Measurements from ENCODE around the gene EPB41L2.

Gene EPB41L2

GRCh38 chr6:130900913-130901312, 162.1 kb downstream of the EPB41L2 start:
- no peak for DNase-seq

GRCh38 chr6:130896249-130896648, 166.8 kb downstream of the EPB41L2 start:
- no peak for DNase-seq

DNA sequence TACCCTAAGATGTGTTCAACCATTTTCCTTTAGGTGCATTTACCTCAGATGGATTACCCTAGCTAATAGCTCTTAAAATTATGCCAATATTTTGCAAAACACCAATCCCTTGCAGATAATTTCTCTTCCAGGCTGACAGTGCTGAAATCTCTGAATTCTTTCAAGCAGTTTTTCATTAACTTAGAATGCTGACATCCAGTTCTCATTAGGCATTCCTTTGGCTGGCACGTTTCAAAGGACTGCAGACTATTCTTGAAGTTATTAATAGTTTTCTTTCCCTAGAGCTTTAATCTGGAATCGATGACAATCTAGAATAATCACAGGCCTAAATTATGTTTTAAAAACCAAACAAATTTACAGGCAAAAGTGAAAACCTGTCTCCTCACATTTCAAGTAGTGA, 167.5 kb downstream of the EPB41L2 start:
- DNase-seq: no peak

GRCh38 chr6:130893766-130894165, 169.3 kb downstream of the EPB41L2 start:
- no peak for DNase-seq

- no peak for DNase-seq
Observed at GRCh38 chr6:130893277-130893676, 169.8 kb downstream of the EPB41L2 start.

- no peak for DNase-seq
Observed at GRCh38 chr6:130890521-130890971, 172.5 kb downstream of the EPB41L2 start.

- no peak for DNase-seq
Observed at GRCh38 chr6:130889423-130889822, 173.6 kb downstream of the EPB41L2 start.

DNA sequence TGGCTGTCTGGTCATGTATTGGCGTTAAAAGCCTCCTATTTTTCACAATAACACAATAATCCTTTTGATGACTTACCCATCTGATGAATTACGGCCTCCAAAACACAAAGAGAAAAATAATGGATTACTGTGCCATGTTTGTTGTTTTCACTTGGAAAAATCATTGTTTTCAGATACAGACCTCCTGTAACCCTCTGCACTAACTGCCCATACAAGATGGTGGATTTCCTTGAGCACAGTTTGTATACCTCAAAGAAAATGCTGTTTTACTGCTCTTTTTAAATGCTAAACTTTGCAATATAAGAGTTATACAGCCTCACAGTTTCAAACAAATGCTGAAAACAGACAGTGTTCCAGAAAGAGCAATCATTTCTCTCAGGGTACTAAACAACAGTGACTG, 174.8 kb downstream of the EPB41L2 start:
- no peak for DNase-seq

DNA sequence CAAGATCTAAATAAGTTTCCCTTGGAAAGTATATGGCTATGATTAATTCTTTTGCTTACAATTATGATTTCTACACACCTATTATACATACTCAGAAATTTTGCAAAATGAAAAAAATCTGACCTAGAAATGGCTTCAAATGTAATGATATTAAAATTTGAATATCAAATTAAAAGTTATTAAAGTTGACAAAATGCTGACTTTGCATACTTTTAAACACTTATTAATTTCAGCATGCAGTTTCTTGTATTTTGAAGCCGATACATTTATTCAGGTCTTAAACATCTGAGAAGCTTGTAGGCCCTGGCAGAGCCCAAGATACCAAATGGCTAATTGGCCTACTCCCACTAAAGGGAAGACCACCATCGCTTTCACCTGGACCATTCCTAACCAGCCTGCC, 176.1 kb downstream of the EPB41L2 start:
- no peak for DNase-seq

GRCh38 chr6:130885392-130886192, 177.5 kb downstream of the EPB41L2 start:
- peak; percentile 2 for DNase-seq

- DNase-seq: no peak
Observed at GRCh38 chr6:130882370-130882769, 180.7 kb downstream of the EPB41L2 start.

GRCh38 chr6:130879826-130880225, 183.2 kb downstream of the EPB41L2 start:
- no peak for DNase-seq

GRCh38 chr6:130873746-130874145, 189.3 kb downstream of the EPB41L2 start:
- no peak for DNase-seq

DNA sequence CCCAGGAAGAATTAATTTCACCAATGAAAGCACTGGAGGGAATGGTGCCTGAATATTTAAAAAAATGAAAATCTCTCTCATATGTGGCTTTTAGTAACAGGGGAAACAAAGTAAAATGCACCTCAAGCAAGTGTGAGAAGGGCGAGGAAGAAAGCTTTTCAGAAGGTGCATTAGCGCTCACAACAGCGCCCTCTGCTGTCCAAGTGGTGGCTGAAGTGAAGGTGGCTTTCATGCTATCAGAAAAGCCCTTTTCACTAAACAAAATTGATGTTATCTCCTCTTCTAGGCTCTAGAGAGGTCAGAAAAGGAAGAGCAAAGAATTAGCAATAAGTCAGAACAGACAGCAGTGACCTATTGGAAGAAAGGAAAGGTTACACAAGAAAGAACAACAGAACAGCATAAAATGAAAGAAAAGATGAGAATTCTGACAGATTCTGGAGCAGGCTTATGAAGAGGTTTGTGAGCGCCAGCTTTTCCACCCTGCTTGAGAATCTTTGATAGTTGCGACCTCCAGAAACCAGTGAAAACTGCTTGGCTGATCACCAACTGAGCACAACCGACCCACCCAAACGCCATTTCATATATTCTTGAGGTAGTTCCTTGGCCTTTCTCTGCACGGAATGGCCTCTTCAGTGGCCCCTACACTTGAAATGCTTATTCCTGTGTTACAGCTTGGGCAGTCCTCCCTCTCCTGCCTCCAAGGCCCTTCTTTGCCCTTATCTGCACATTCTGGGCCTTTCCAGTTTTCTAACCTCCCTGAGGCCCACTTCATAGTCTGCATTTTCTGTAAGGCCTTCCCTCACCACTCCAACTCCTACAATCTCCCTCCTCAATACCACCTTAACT, 190.6 kb downstream of the EPB41L2 start:
- no peak for DNase-seq

DNA sequence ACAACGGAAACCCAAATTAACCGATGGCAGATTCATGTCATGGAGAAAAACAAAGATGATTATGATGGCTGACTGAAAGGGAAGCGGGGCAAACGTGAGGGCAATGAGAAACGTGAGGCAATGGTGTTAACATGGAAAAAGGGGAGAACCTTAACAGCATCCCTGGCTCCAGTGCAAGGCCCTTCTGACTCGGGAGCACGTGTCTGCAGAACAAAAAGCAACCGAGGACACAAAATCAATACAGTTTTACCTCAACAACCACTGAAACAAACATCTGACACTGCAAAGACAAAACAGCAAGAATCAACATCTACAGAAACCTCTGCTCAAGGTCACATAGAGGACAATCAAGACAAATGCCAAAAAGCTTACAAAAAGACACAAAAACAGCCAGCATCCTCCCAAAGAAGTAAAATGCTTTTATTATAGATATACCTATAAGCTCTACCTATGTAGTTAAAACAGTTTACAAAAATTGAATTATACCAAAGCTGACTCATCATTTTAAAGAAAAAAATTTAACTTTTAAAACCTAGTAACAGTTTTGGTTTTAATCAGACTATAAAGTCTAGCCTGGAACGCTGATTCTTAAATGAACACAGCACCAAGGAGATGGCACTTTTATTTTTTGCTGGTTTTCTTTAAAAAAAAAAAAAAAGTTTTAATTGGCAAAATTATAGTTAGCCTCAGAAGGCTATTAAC, 192.7 kb downstream of the EPB41L2 start:
- no peak for DNase-seq

DNA sequence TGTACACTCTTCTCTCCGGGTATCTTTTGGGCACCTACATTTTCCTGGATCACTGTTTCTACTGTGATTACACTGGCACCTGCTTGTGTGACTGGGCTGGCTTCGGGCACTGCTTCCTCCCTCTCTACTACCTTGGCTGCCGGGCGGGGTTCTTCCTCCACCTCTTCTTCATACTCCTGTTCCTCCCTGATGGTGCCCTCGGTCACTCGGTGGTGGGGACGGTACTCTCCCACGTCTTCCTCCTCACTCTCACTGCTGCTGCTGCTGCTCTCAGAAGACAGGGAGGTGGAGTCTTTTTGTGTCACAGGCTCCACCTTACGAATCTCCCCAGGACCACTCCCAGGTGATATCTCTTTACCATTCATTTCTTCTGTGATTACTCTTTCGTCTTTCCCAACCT, 193.4 kb downstream of the EPB41L2 start:
- no peak for DNase-seq

GRCh38 chr6:130865793-130866192, 197.3 kb downstream of the EPB41L2 start:
- DNase-seq: no peak

DNA sequence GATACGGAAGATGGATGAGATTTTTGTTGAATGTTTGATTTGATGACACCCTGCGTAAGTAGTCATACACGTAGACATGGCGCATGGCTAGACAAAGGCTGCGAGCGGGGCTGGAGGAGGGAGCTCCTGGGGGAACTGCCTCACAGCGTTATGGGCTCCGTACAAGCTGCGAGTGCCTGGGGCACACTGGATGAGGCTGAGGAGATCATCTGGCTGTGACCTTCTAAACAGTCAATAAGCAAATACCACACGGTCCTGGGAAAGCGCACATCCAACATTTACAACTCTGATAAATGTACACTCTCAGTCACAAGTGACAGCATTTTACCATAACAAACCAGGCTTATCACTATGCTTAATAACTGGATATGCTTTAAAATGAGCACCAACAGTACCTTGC, 198.7 kb downstream of the EPB41L2 start:
- DNase-seq: no peak

DNA sequence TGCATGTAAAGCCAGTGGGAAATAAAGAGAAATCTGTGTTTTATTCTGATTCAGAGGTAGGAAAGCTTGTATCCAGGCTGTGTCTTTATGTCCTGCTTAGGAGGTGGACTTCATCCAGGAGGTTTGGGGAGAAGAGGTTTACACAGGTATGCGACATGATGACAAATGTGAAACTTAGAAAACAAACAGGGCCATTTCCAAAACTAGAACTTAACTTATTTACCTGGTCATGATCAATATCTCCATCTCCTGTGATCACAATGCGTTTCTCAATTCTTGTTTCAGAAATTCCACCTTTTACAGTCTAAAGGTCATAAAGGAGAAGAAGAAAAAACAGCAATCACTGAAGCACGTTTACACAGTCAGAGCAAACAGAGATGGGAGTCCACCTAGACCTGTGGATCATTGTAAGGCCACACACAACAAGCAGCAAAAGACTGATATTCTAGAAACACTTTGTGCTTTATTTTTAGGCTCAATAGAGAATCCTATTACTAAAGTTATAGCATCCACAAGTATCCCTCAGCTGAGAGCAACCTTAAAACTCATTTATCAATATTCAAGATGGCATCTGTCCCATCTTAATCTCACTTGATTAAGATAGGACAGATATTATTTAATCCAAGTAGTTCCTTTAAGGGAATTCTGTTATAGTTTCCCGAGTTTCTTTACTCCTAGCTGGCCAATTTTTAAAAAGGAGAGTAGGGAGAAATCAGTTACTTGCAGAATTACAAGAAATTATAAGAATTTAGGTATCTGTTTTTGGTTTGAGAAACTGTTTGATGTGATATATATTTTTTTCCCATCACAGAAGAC, 199.4 kb downstream of the EPB41L2 start:
- DNase-seq: no peak

DNA sequence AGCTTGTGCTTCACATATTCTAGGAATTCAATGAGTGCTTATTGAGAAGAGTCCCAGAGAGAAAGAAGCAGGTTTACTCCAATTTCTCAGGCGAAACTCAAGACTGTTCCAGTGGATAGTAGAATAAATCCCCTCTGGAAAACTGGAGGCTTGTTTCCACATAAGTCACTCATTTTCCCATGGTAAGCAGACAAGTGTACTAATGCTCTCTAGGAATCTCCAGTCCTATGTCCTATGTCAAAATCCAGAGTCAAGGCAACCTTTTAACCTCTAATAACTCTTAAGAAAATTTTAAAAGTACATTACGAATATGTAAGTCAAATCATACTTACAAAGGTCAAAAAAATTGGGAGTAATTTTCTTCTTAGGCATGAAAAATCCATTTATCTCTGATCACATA, 200.7 kb downstream of the EPB41L2 start:
- DNase-seq: no peak

DNA sequence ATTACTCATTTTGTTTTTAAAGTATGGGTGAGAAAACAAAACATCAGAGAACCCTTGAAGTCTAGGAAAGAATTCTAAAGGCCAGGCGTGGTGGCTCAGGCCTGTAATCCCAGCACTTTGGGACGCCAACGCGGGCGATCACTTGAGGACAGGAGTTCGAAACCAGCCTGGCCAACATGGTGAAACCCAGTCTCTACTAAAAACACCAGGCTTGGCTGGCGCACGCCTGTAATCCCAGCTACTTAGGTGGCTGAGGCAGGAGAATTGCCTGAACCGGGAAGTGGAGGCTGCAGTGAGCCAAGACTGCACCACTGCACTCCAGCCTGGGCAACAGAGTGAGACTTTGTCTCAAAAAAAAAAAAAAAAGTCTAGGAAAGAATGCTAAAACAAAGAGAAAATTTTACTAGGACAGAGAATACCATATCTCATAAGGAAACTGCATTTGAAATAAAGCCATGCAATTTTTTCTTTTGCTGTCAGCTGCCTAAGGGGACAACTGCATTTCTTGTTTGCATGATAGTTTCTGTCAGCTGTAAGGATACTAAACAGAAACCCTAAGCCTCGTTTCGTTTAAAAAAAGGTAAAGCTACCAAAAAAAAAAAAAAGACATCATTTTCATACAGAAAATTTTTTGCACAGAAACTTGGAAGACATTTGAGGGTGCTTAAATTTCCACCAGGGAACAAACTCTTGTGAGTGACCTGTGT, 203.7 kb downstream of the EPB41L2 start:
- DNase-seq: no peak

All from SIG-M5 (cell line).